Esophagus muscularis mucosa (tissue), 4 donors: Measurements from ENCODE around the gene SHB.

ENCODE experiments used
- CTCF ChIP-seq, 3 experiments: fragments of 200-600 bp in 2 of 3; fragments of 450-650 bp in 1 of 3; sonication (generic) in 2 of 3; IDR thresholded peaks; one replicate each; pipeline ENCODE4 v1.5.1; 2017 to 2019; ENCODE audit warnings: antibody characterized with exemption in 3 of 3, mild to moderate bottlenecking in 2 of 3, moderate library complexity in 1 of 3
- EP300 ChIP-seq: sonication (generic); formaldehyde crosslinking; IDR thresholded peaks from one replicate; pipeline ENCODE4 v1.6.1; 2017; ENCODE audit warnings: antibody characterized with exemption
- POLR2A ChIP-seq: fragments of 450-650 bp; IDR thresholded peaks from one replicate; pipeline ENCODE4 v1.6.1; 2017; ENCODE audit warnings: antibody characterized with exemption, moderate library complexity, mild to moderate bottlenecking, low read depth
- POLR2AphosphoS5 ChIP-seq, 2 donors: sonication (generic); formaldehyde crosslinking; IDR thresholded peaks; one replicate each; pipeline ENCODE4 v1.6.1; 2017; ENCODE audit warnings: antibody characterized with exemption in 2 of 2

GRCh38 chr9:37919246-37919955, 149.6 kb downstream of the SHB start:
- TF ChIP-seq EP300 (no peak), CTCF (IDR thresholded peaks at IDR 0.05) (no peak), POLR2A (no peak), POLR2AphosphoS5 (IDR thresholded peaks at IDR 0.05) (no peak)
